GM18508 (cell line): ENCODE measurements around the gene ANGPTL4.
"Not testable (repeated sequence)": the region's sequence is repeated elsewhere in the genome, so short reads cannot be mapped to it uniquely, and the experiment has no call there.

Experiments used
- ATAC-seq: cut with Tn5 transposase; IDR thresholded peaks from one replicate; pipeline ENCODE4 v1.9.1; 2021; ENCODE audit warnings: moderate number of reproducible peaks; ENCODE audit not compliant: insufficient read depth, unreplicated experiment

The ANGPTL4 gene

GRCh38 chr19:8358948-8359347 lies 5.0 kb upstream of the ANGPTL4 start:
- no peak for ATAC-seq

- ATAC-seq: no peak
These were observed 3.8 kb upstream of the ANGPTL4 start for GRCh38 chr19:8360196-8360595.

- no peak for ATAC-seq
These were observed 1.8 kb upstream of the ANGPTL4 start for GRCh38 chr19:8361921-8362793.

GRCh38 chr19:8366121-8366581 lies 2.2 kb downstream of the ANGPTL4 start:
- no peak for ATAC-seq

- no peak for ATAC-seq
These were observed 3.0 kb downstream of the ANGPTL4 start for GRCh38 chr19:8366961-8367326.

GRCh38 chr19:8367327-8368001 lies 3.5 kb downstream of the ANGPTL4 start:
- ATAC-seq: no peak

- ATAC-seq: no peak
These were observed 6.4 kb downstream of the ANGPTL4 start for GRCh38 chr19:8370176-8371010.

GRCh38 chr19:8371011-8371804 lies 7.3 kb downstream of the ANGPTL4 start:
- ATAC-seq: no peak

- ATAC-seq: no peak
These were observed 10.2 kb downstream of the ANGPTL4 start for GRCh38 chr19:8373867-8374813.

- ATAC-seq: not testable (repeated sequence)
These were observed 11.8 kb downstream of the ANGPTL4 start for GRCh38 chr19:8375766-8376165.

GRCh38 chr19:8376373-8376974 lies 12.5 kb downstream of the ANGPTL4 start:
- not testable (repeated sequence) for ATAC-seq

- ATAC-seq: no peak
These were observed 13.6 kb downstream of the ANGPTL4 start for GRCh38 chr19:8377598-8377997.

GRCh38 chr19:8379156-8379891 lies 15.4 kb downstream of the ANGPTL4 start:
- not testable (repeated sequence) for ATAC-seq

GRCh38 chr19:8384569-8384968 lies 20.6 kb downstream of the ANGPTL4 start:
- ATAC-seq: not testable (repeated sequence)

- ATAC-seq: not testable (repeated sequence)
These were observed 21.1 kb downstream of the ANGPTL4 start for GRCh38 chr19:8385103-8385502.

GRCh38 chr19:8385566-8385965 lies 21.6 kb downstream of the ANGPTL4 start:
- not testable (repeated sequence) for ATAC-seq

GRCh38 chr19:8386419-8386818 lies 22.5 kb downstream of the ANGPTL4 start:
- ATAC-seq: not testable (repeated sequence)

- ATAC-seq: no peak
These were observed 23.0 kb downstream of the ANGPTL4 start for GRCh38 chr19:8386990-8387389.
